Calu3 (cell line): ENCODE measurements around the gene SDHAF2. TPM values are rescaled to one million over a fixed set of nuclear protein-coding genes. Genes with fewer than 3 reads are reported as not detected.

ENCODE experiments used
- BruUV-seq: library from RNA; stranded (reverse); fragments of 400-500 nt; replicated peaks from 2 replicates; lab custom pipeline; 2021; lab: Mats Ljungman, UMichigan
- CTCF ChIA-PET: fragments of 300-600 bp; sonication (Branson Sonifier 250); formaldehyde crosslinking; loops from one replicate; lab custom pipeline; 2022; ENCODE audit warnings: antibody characterized with exemption; lab: Charles Lee
- DNase-seq: peaks from one replicate; pipeline ENCODE4 v3.0.0; 2022
- H3K27ac Mint-ChIP-seq: one replicate; pipeline ENCODE4 v1.8.0; 2022; ENCODE audit warnings: mixed read lengths; ENCODE audit not compliant: unreplicated experiment
- H3K27me3 Mint-ChIP-seq: one replicate; pipeline ENCODE4 v1.8.0; 2022; ENCODE audit warnings: mixed read lengths; ENCODE audit not compliant: unreplicated experiment
- H3K36me3 Mint-ChIP-seq: one replicate; pipeline ENCODE4 v1.8.0; 2022; ENCODE audit warnings: mild to moderate bottlenecking, moderate library complexity, mixed read lengths; ENCODE audit not compliant: insufficient read depth, unreplicated experiment
- H3K4me1 Mint-ChIP-seq: one replicate; pipeline ENCODE4 v1.8.0; 2022; ENCODE audit warnings: mild to moderate bottlenecking, low read depth, mixed read lengths; ENCODE audit not compliant: unreplicated experiment
- H3K4me3 Mint-ChIP-seq: one replicate; pipeline ENCODE4 v1.8.0; 2022; ENCODE audit warnings: mild to moderate bottlenecking, low read depth, moderate library complexity, mixed read lengths; ENCODE audit not compliant: unreplicated experiment
- H3K9me3 Mint-ChIP-seq: one replicate; pipeline ENCODE4 v1.8.0; 2022; ENCODE audit warnings: low read depth, mixed read lengths; ENCODE audit not compliant: unreplicated experiment
- intact Hi-C: fragments of 100-400 bp; cut with micrococcal nuclease; formaldehyde crosslinking; loops from one replicate; pipeline ENCODE4 v1.10.0; 2022; ENCODE audit not compliant: unreplicated experiment
- total RNA-seq: library from RNA; stranded (reverse); gene quantifications from 2 replicates; pipeline ENCODE4 v1.2.3, GENCODE V29; 2022
- TF ChIP-seq, protein P1 (sequence below): fragments of 200-600 bp; IDR thresholded peaks from one replicate; pipeline ENCODE4 v1.8.0; 2022; ENCODE audit warnings: antibody characterized with exemption; ENCODE audit not compliant: unreplicated experiment

The SDHAF2 gene
- total RNA-seq, 1 experiment from 2014 or later: 42.1 TPM

DNA sequence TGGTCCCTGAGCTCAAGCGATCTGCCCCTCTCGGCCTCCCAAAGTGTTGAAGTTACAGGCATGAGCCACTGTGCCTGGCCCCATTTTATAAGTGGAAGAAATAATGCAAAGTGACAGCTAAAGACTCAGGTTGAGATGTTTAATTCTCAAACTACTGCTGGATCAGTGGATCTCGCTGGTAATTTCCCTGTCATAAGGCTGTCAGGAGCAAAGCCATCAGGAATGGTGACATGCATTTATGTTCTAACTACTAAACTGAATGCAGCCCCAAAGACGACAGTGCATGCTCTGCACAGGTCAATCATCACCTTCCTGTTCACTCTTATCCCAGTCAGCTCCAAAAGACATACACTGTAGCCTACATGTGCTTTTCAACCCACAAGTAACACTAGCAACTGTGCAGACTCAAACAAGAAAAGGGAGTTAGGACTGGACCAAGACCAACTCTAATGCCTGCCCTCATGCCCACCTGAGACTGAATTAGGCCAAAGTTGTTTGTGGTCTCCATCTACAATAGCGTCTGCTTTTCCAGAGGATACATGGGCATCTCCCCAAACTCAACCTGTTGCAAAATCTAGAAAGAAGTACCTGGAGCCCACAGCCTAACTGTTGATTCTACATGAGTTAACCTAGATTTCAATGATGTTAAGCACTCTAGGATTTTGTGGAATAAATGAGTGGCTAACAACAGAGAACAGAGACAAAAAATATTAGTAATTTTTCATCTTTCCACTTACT lies 22.8 kb upstream of the SDHAF2 start:
- CTCF ChIA-PET: interaction anchor here (0.7 kb wide), 1 partner anchor 114 kb away, joined by 4 read pairs; no protein-coding TSS in a partner anchor
- TF ChIP-seq, protein P1, sequence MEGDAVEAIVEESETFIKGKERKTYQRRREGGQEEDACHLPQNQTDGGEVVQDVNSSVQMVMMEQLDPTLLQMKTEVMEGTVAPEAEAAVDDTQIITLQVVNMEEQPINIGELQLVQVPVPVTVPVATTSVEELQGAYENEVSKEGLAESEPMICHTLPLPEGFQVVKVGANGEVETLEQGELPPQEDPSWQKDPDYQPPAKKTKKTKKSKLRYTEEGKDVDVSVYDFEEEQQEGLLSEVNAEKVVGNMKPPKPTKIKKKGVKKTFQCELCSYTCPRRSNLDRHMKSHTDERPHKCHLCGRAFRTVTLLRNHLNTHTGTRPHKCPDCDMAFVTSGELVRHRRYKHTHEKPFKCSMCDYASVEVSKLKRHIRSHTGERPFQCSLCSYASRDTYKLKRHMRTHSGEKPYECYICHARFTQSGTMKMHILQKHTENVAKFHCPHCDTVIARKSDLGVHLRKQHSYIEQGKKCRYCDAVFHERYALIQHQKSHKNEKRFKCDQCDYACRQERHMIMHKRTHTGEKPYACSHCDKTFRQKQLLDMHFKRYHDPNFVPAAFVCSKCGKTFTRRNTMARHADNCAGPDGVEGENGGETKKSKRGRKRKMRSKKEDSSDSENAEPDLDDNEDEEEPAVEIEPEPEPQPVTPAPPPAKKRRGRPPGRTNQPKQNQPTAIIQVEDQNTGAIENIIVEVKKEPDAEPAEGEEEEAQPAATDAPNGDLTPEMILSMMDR: no peak

DNA sequence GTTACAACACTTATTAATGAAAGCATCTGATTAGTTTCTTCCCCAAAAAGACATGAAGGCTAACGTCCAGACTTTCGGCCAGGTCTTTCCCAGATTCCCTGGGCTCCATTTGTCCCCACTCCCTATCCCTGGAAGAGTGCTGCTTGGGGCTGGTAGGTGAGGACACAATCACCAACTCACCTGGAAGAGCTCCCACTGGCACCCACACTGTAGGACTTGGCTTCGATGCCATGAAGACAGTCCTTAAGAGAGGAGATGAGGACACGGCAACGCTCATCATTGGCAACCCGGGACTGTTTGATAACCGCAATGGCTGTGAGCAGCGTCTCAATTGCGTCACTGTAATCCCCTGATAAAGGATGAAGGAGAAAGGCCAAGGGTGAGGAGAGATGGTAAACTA lies 18.3 kb upstream of the SDHAF2 start:
- no peak for DNase-seq
- H3K36me3 Mint-ChIP-seq: peaks cover 66% of the 10 kb centered on the region
- CTCF ChIA-PET: interaction anchor here (0.6 kb wide), 1 partner anchor 580 kb away, joined by 3 read pairs; no protein-coding TSS in a partner anchor

More for the DNA sequence above, 22.8 kb upstream of the SDHAF2 start:
- intact Hi-C loops: no loop called here
- H3K36me3 Mint-ChIP-seq: peaks cover 62% of the 10 kb centered on the region
- no peaks in the 10 kb centered on the region for H3K9me3 Mint-ChIP-seq
- no peaks in the 10 kb centered on the region for H3K27me3 Mint-ChIP-seq
- no peak overlapping the region for H3K27ac Mint-ChIP-seq
- no peaks in the 10 kb centered on the region for H3K4me1 Mint-ChIP-seq
- no peak overlapping the region for H3K4me3 Mint-ChIP-seq
- no TSS peak for BruUV-seq
- no peak for DNase-seq

DNA sequence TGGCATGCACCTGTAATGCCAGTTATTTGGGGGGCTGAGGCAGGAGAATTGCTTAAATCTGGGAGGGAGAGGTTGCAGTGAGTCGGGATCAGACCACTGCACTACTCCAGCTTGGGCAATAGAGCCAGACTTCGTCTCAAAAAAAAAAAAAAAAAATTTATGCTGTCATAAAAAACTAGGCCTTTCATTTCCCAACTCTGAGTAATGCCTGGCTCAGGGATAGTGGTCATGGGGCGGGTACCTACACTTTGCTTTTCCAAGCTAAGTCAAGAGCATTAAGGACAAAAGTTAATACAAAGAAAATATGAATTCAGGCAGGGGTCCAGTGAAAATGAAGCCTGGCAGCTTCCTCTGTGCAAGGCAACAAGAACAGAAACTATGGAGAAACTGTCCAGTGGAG lies 16.4 kb upstream of the SDHAF2 start:
- no peaks in the 10 kb centered on the region for H3K9me3 Mint-ChIP-seq
- DNase-seq: no peak
- no peaks in the 10 kb centered on the region for H3K27me3 Mint-ChIP-seq
- H3K36me3 Mint-ChIP-seq: peaks cover 63% of the 10 kb centered on the region
- intact Hi-C loops: no loop called here
- no peaks in the 10 kb centered on the region for H3K4me1 Mint-ChIP-seq
- H3K27ac Mint-ChIP-seq: no peak overlapping the region
- no peak overlapping the region for H3K4me3 Mint-ChIP-seq
- CTCF ChIA-PET: no interaction called here
- BruUV-seq: no TSS peak
- TF ChIP-seq, protein P1: no peak

More for the DNA sequence above, 18.3 kb upstream of the SDHAF2 start:
- Mint-ChIP-seq H3K27ac (no peak overlapping the region), H3K9me3 (no peaks in the 10 kb centered on the region), H3K27me3 (no peaks in the 10 kb centered on the region), H3K4me3 (no peak overlapping the region), H3K4me1 (no peaks in the 10 kb centered on the region)
- TF ChIP-seq, protein P1: no peak
- BruUV-seq: no TSS peak
- intact Hi-C loops: no loop called here

DNA sequence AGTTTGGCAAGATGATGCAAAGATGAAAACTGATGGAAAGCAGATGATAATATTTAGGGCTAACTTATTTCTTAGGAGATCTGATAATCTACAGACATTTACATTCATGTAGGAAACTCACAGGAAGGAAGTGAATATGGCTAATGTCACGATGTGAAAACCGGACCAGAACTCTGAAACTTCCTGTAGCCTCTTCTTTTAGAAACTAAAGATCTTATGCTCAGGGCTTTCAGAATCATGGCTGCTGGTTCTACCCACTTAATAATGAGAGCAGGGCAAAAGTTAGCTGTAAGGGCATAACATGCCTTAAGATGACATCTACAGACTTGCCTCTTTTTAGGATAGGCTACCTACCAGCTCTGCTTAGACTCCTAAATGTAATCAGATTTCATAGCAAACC lies 15.4 kb upstream of the SDHAF2 start:
- DNase-seq: no peak
- no peaks in the 10 kb centered on the region for H3K9me3 Mint-ChIP-seq
- H3K4me1 Mint-ChIP-seq: no peaks in the 10 kb centered on the region
- TF ChIP-seq, protein P1: no peak
- intact Hi-C loops: no loop called here
- H3K27me3 Mint-ChIP-seq: no peaks in the 10 kb centered on the region
- CTCF ChIA-PET: no interaction called here
- no peak overlapping the region for H3K4me3 Mint-ChIP-seq
- peaks cover 66% of the 10 kb centered on the region for H3K36me3 Mint-ChIP-seq
- no peak overlapping the region for H3K27ac Mint-ChIP-seq
- BruUV-seq: no TSS peak
